ENCODE results near the gene HS3ST1. TPM values are rescaled to one million over a fixed set of nuclear protein-coding genes. Genes with fewer than 3 reads are reported as not detected.

The HS3ST1 gene
- total RNA-seq, 1 donor from 2014 or later, result 3.4 TPM

- no peak for TF ChIP-seq CTCF (IDR thresholded peaks at IDR 0.05; ENCODE audit: unreplicated experiment)
- H3K4me1 Mint-ChIP-seq, result peaks cover 36% of the 10 kb centered on the region
- no peaks in the 10 kb centered on the region for H3K27me3 Mint-ChIP-seq (ENCODE audit: low read depth)
- no peaks in the 10 kb centered on the region for H3K9me3 Mint-ChIP-seq
- peaks cover 1% of the 10 kb centered on the region for H3K36me3 Mint-ChIP-seq
- DNase-seq (ENCODE audit: low spot score in 2 of 2, unreplicated experiment in 2 of 2), result no peak
- H3K27ac Mint-ChIP-seq, result no peak overlapping the region
- no peak overlapping the region for H3K4me3 Mint-ChIP-seq
Measured at GRCh38 chr4:11416071-11416766, 12.5 kb downstream of the HS3ST1 start.

- no peak for TF ChIP-seq CTCF (IDR thresholded peaks at IDR 0.05; ENCODE audit: unreplicated experiment)
- H3K36me3 Mint-ChIP-seq, result peaks cover 1% of the 10 kb centered on the region
- H3K4me3 Mint-ChIP-seq, result no peak overlapping the region
- no peaks in the 10 kb centered on the region for H3K27me3 Mint-ChIP-seq (ENCODE audit: low read depth)
- DNase-seq (ENCODE audit: low spot score in 2 of 2, unreplicated experiment in 2 of 2), result no peak
- H3K4me1 Mint-ChIP-seq, result peaks cover 29% of the 10 kb centered on the region
- H3K9me3 Mint-ChIP-seq, result no peaks in the 10 kb centered on the region
- no peak overlapping the region for H3K27ac Mint-ChIP-seq
Measured at GRCh38 chr4:11415409-11416070, 13.2 kb downstream of the HS3ST1 start.

DNA sequence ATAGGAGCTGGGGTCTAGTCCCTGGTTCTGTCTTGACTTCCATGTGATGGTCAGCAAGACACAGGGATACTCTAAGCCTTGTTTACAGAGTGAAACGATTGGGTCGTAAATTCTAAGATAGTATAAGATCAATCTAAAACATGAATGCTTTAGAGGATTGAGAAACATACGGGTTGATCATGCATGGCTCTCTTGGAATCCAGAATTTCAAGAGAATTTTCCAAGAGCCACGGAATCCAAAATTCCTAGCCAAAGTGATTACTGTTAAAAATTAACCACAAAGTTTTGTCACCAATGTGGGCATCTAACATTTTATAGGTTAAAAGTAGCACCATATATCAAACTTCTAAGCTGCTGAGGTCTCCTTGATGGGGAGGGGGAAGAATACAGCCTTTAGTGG lies 16.5 kb downstream of the HS3ST1 start:
- no peak overlapping the region for H3K4me3 Mint-ChIP-seq
- no peak overlapping the region for H3K27ac Mint-ChIP-seq
- H3K9me3 Mint-ChIP-seq, result no peaks in the 10 kb centered on the region
- H3K4me1 Mint-ChIP-seq, result peaks cover 23% of the 10 kb centered on the region
- no peak for TF ChIP-seq CTCF (IDR thresholded peaks at IDR 0.05; ENCODE audit: unreplicated experiment)
- H3K27me3 Mint-ChIP-seq (ENCODE audit: low read depth), result no peaks in the 10 kb centered on the region
- DNase-seq (ENCODE audit: low spot score in 2 of 2, unreplicated experiment in 2 of 2), result no peak
- H3K36me3 Mint-ChIP-seq, result no peaks in the 10 kb centered on the region

DNA sequence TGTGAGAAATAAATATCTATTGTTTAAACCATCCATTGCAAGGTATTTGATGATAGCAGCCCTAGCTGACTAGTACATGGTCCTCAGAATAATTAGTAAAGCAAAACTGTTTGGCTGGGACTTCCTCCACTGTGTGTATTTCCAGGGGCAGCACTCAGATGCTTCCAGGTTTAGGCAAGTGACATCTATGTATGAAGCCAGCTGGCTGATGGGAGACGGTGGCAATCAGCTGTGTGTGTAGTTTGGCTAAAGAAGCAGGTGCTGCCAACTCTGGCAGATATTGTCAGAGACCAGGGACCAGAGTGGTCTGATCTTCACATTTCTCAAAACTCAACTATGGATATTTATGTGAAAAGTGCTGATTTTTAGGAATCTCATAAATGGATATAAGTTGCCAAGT lies 19.1 kb downstream of the HS3ST1 start:
- Mint-ChIP-seq H3K27me3 (ENCODE audit: low read depth) (no peaks in the 10 kb centered on the region), H3K4me1 (peaks cover 8% of the 10 kb centered on the region), H3K4me3 (no peak overlapping the region), H3K9me3 (no peaks in the 10 kb centered on the region), H3K27ac (no peak overlapping the region), H3K36me3 (no peaks in the 10 kb centered on the region)
- DNase-seq (ENCODE audit: low spot score in 2 of 2, unreplicated experiment in 2 of 2), result no peak
- no peak for TF ChIP-seq CTCF (IDR thresholded peaks at IDR 0.05; ENCODE audit: unreplicated experiment)

- no peaks in the 10 kb centered on the region for H3K9me3 Mint-ChIP-seq
- TF ChIP-seq CTCF (IDR thresholded peaks at IDR 0.05; ENCODE audit: unreplicated experiment), result no peak
- H3K27me3 Mint-ChIP-seq (ENCODE audit: low read depth), result no peaks in the 10 kb centered on the region
Measured at GRCh38 chr4:11408233-11408967, 20.3 kb downstream of the HS3ST1 start.

More at GRCh38 chr4:11408233-11408967, 20.3 kb downstream of the HS3ST1 start:
- Mint-ChIP-seq H3K36me3 (no peaks in the 10 kb centered on the region), H3K4me1 (peaks cover 5% of the 10 kb centered on the region), H3K27ac (no peak overlapping the region), H3K4me3 (no peak overlapping the region)
- DNase-seq (ENCODE audit: low spot score in 2 of 2, unreplicated experiment in 2 of 2), result no peak
